A549 treated with RU486 at 1 μM for 4 hours (cell line): ENCODE data around the gene FAM237B. TPM values are rescaled to one million over a fixed set of nuclear protein-coding genes. Genes with fewer than 3 reads are reported as not detected.

Experiments
- total RNA-seq: library from RNA; stranded (reverse); fragments of 200-300 nt; extraction: Qiagen RNA extraction; gene quantifications from 5 replicates; pipeline ENCODE4 v1.2.3, GENCODE V29; 2022; ENCODE audit warnings: low read depth

FAM237B gene
- not detected in 5 replicates for total RNA-seq

DNA sequence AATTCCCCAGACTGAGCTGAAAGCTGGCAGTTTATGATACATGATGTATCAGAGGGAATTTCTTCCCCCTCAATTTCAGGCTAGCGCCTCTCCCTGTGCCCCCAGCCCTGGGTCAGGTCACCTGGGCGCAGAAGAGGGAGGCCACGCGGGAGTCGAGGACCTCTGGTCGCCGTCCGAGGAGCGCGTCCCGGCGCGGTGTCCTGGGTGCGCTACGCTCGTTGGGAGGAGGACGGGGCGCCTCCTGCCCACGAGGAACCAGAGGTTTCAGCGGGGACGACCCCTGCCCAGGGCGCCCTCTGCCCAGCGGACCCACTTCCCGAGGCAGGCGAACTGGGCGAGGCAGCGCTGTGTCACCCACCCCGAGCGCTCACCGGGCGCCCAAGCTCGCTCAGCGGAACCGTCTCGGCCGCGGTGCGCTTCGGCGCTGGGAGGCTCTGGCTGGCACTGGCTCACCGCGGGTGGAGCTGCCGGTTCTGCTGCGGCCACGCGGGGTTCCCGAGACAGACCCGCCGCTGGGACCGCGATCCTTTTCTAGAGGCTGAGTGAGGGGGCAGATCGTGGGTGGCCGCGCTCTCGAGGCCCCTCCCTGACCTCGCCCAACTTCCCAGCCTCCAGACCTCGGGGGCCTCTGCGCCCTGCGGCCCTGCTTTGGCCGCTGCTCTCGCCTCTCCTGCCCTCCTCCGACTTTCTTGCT, at the start of gene FAM237B:
Gene FAM237B (minus strand): TSS at position 504 of the 694 bp plus-strand sequence. CDS start 1,556 bp downstream, outside the sequence.

DNA sequence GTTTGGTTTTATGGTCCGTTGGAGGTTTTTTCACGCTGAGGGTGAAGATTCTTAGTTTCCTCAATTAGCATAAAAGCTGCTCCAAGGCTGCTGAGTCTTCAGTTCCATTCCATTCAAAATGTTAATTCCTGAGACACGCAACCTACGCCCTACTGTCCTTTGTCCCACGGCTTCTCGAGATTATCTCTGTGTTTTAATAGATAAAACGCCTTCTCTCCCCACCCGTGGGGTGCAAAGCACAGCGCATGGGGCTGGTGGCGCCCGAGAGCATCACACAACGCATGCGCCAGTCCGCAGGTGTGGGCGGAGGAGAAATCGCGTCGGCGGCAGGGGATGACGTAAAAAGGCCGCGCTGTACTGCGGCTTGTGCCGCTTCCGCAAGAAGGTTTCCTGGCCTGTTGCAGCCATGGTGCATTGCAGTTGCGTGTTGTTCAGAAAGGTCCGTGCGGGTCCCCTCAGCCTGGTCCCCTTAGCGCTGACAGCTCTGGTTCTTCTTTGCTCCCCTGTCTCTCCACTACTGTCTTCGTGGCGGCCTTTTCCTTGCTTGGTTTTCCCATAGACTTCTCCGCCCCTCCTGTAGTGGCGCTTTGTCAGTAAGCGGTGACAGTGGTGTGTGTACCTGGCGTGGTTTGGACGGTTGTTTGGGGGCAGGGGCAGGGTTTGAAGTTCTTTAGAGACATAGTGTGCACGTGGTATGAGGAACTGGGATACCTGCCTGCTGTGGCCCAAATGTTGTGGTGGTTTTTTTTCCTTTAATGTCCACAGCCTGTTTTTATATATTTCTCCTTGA, 25.4 kb upstream of the FAM237B start, which contains the start of gene GTPBP10:
Gene GTPBP10 (plus strand): TSS at position 381 of the 790 bp plus-strand sequence. CDS start 26 bp downstream, at position 407.

Other genes with a start within 250 kb of the FAM237B start
- 9.8 to 17.7 TPM (median 13.9 TPM) in 5 replicates for gene STEAP1, start 166.8 kb downstream of the FAM237B start, total RNA-seq
- gene STEAP2, start 109.6 kb downstream of the FAM237B start, total RNA-seq: 2.8 to 4.2 TPM (median 3.7 TPM) in 5 replicates
- 1.3 to 4.3 TPM (median 1.8 TPM) in 5 replicates for gene CFAP69, start 76.1 kb downstream of the FAM237B start, total RNA-seq
- gene GTPBP10, start 25.4 kb upstream of the FAM237B start, total RNA-seq: 16.5 to 26.9 TPM (median 23.2 TPM) in 5 replicates
- 18.2 to 30.1 TPM (median 25.7 TPM) in 5 replicates for gene CLDN12, start 82.2 kb upstream of the FAM237B start, total RNA-seq
- gene PTTG1IP2, start 148.3 kb upstream of the FAM237B start, total RNA-seq: not detected in 5 replicates